Activated CD8-positive, alpha-beta memory T cell treated with anti-CD3 and anti-CD28 coated beads, Interleukin-2, amount 50 U/mL, for 48 hours (primary cell): Measurements from ENCODE around the gene ZNF747.
"Not testable (repeated sequence)": the region's sequence is repeated elsewhere in the genome, so short reads cannot be mapped to it uniquely, and the experiment has no call there.

ENCODE experiments used
- DNase-seq: peaks from one replicate; pipeline ENCODE4 v3.0.0-alpha.2; 2020

The ZNF747 gene

GRCh38 chr16:30557707-30557956 lies 23.0 kb upstream of the ZNF747 start:
- DNase-seq: no peak

DNA sequence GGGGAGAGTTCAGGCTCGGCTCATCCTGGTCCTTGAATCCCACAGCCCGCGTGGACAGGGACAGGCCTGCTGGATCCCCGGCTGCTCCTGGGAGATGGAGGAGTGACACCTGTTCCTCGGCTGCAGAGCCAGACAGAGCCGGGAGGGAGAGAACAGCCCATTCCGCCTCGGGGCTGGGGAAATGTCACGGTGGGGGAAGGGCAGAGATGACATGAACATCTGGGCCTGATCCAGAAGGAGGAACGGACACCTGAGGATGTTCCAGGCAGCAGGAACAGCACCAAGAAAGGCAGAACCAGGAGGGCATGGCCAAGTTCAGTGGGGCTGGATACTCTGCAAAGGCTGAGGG lies 21.4 kb upstream of the ZNF747 start:
- no peak for DNase-seq

GRCh38 chr16:30555315-30556124 lies 20.9 kb upstream of the ZNF747 start:
- no peak for DNase-seq

DNA sequence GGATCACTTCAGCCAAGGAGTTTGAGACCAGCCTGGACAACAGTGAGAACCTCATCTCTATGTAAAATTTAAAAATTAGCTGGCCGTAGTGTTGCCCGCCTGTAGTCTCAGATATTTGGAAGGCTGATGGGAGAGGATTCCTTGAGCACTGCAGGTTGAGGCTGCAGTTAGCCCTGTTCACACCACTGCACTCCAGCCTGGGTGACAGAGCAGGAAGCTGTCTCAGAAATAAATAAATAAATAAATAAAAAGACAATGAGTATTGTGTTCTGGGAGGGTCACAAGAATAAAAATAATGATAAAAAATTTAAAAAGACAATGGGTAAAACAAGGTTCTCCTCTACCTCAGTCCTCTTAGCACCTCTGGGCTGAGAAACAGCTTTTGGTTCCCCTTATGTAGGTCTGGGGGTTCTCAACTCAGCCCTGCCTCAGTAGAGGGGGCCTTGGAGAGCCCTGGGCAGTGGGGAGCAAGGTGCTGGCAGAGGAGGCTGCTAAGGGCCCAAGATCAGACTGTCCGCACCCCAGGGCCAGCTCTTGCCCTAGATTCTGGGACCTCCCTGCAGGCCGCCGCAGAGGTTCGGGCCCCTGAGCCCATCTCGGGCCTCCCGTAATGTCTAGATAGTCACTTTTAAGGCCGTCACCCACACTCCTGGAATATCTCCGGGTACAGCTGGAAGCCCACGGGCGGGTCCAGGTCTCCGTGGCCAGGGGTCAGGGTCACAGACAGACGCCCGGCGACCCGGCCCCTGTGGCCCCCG lies 20.1 kb upstream of the ZNF747 start:
- DNase-seq: no peak

DNA sequence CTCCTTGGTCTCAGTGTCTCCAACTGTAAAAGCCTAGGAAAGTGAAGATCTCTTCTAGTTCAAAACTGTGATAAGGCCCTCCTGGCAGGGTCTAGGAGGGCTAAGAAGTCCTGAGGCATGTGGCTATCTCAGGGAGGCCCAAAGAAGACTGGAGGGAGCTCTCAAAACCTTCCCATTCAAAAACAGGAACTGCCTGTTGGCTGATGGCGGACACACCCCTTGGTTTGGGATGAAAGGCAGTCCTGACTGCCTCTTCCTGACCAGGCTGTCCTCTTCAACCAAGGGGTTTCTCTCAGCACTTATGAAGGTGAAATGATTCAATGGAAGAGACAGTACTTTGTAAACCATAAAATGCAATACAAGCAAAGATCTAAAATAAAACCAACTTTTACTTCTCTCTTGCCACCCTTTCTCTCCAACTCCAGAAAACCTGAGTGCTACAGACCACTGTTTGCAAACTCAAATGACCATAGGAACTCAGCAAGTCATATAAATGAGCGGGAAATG lies 18.8 kb upstream of the ZNF747 start:
- no peak for DNase-seq

- no peak for DNase-seq
Measured at GRCh38 chr16:30552956-30553355, 18.3 kb upstream of the ZNF747 start.

GRCh38 chr16:30551781-30552180 lies 17.1 kb upstream of the ZNF747 start:
- peak; percentile 74 for DNase-seq

GRCh38 chr16:30548416-30549253 lies 14.0 kb upstream of the ZNF747 start:
- DNase-seq: no peak

GRCh38 chr16:30546115-30546514 lies 11.5 kb upstream of the ZNF747 start:
- DNase-seq: no peak

- DNase-seq: no peak
Measured at GRCh38 chr16:30543067-30543466, 8.4 kb upstream of the ZNF747 start.

DNA sequence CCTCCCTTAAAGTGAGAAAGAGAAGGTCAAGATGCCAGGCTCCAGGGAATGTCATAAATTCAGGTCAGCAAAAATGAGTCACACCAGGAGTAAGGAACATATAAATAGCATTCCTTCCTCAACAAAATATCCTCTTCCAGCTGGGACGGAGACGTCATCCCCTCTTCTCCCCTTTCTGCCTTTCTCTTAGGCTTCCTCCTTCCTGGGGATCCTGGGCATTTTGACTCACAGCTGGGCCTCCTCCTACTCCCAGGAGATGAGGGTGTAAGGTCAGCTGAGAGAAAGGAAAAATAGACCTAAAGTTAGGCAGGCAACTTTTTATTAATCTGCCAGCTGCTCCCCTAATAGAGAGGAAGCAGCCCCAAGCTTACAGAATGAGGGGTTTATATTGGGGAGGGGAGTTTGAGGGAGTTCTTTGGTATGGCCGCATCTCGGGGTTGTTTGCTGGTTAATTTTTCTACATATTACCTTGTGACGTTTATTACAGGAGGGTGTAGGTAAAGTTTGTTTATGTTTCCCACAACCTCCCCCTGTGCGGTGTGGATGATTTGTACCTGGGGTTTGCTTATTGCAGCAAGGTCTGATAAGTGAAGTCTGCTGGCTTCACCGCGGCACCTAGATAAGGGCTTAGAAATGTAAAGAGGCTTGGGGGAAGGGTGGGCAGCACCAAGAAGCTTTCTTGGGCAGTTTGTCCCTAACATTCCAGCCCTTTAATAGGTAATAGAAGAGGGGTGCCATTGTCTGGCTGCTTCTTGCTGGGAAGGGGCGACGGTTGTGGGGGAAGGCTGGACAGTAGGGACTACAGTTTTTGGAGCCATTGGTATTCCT lies 7.1 kb upstream of the ZNF747 start:
- DNase-seq: no peak

GRCh38 chr16:30540916-30541464 lies 6.3 kb upstream of the ZNF747 start:
- DNase-seq: not testable (repeated sequence)

- not testable (repeated sequence) for DNase-seq
Measured at GRCh38 chr16:30539986-30540526, 5.4 kb upstream of the ZNF747 start.

- DNase-seq: no peak
Measured at GRCh38 chr16:30539000-30539964, 4.6 kb upstream of the ZNF747 start.

DNA sequence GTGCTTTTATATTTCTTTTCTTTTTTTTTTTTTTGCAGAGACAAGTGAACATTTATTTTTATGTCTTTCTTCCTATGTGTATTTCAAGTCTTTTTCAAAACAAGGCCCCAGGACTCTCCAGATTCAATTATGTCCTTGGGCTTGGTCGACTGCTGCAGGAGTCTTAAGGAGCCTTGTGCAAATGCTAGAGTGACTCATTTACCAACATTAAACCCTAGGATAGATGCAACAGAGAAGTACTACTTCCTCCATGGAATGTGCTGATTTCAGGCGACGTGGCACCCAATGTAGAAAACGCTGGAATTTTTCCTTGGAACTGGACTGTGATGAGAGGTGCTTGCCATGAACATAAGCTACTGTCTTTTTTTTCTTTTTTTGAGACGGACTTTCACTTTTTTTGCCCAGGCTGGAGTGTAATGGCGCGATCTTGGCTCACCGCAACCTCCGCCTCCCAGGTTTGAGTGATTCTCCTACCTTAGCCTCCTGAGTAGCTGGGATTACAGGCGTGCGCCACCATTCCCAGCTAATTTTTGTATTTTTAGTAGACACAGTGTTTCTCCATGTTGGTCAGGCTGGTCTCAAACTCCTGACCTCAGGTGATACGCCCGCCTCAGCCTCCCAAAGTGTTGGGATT lies 1.9 kb upstream of the ZNF747 start:
- peak; percentile 48 for DNase-seq

- peak; percentile 83 for DNase-seq
Measured at GRCh38 chr16:30535777-30536190, 1.1 kb upstream of the ZNF747 start.

DNA sequence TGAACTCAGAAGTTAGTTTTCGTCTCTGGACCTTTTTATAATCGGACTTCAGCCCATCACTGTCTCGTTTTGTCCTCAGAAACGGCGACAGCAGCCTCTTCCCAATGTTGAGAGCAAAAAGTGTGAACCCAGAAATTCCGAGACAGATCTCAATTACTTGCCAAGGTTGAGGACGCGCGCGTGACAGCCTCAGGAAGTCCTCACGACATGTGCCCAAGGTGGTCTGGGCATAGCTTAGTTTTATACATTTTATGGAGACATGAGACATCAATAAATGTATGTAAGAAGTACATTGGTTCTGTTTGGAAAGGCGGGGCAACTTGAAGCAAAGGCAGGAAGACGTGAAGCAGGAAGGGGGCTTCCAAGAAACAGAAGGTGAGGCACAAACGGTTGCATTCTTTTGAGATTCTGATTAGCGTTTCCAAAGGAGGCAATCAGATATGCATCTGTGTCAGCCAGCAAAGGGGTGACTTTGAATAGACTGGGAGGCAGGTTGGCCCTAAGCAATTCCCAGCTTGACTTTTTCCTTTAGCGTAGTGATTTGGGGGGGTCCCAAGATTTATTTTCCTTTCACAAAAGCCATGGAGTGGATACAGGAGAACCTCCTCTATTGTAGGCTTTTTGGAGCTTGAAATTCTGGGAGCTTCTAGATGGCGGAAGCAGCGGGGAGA lies 583 bp upstream of the ZNF747 start:
- peak; percentile 58 for DNase-seq

DNA sequence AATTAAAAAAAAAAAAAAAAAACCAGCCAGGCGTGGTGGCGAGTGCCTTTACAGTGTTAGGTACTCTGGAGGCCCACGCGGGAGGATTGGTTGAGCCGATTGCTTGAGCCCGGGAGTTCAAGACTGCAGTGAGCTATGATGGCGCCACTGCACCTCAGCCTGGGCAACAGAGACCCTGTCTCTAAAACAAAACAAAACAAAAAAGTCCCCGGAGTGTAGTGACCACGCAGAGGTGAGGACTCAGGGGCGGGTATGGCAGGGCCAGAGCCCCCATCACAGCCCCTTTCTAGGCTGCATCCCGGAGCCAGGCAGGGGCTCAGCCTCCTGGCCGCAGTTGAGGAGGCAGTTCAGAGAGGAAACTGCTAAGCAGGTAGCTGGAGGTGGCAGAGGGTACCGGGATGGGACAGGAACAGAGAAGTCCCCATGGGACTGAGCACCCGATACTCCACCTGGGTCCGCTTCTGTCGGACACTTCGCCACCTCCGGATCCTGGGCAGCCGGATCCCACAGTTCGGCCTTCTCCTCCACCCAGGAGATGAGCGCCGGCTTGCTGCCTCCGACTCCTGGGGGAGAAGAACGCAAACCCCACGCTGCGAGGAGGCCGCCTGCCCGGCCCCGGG lies 800 bp downstream of the ZNF747 start:
- DNase-seq: peak; percentile 70

DNA sequence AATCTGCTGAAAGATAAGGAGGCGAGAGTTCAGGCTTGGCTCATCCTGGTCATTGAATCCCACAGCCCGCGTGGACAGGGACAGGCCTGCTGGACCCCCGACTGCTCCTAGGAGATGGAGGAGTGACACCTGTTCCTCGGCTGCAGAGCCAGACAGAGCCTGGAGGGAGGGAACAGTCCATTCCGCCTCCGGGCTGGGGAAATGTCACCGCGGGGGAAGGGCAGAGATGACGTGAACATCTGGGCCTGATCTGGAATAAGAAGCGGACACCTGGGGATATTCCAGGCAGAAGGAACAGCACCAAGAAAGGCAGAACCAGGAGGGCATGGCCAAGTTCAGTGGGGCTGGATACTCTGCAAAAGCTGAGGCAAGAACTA lies 1.5 kb downstream of the ZNF747 start:
- DNase-seq: peak; percentile 51
